HepG2 (cell line): ENCODE measurements around the gene CLDN19. TPM values are rescaled to one million over a fixed set of nuclear protein-coding genes. Genes with fewer than 3 reads are reported as not detected.

Experiments
- AFF4 ChIP-seq: sonication (generic); formaldehyde crosslinking; IDR thresholded peaks from 2 replicates; pipeline ENCODE4 v1.4.0; 2020; ENCODE audit warnings: missing genetic modification reagents
- ETV6 ChIP-seq: sonication (generic); formaldehyde crosslinking; conservative IDR thresholded peaks from 2 replicates; pipeline ENCODE4 v1.4.0; 2020; ENCODE audit warnings: missing genetic modification reagents
- LRRFIP1 ChIP-seq: sonication (generic); formaldehyde crosslinking; conservative IDR thresholded peaks from 2 replicates; pipeline ENCODE4 v1.4.0; 2020; ENCODE audit warnings: missing genetic modification reagents
- REST ChIP-seq, 2 experiments: IDR thresholded peaks; 2 replicates each; pipeline ENCODE4 v1.6.1; 2011 to 2012; ENCODE audit warnings: low read length in 2 of 2, borderline replicate concordance in 1 of 2, low read depth in 1 of 2, mild to moderate bottlenecking in 1 of 2, moderate library complexity in 1 of 2
- SNAI1 ChIP-seq: sonication (generic); formaldehyde crosslinking; IDR thresholded peaks from 2 replicates; pipeline ENCODE4 v1.5.0; 2020; ENCODE audit warnings: mild to moderate bottlenecking, missing genetic modification reagents, borderline replicate concordance
- SRY ChIP-seq: sonication (generic); formaldehyde crosslinking; IDR thresholded peaks from 2 replicates; pipeline ENCODE4 v1.8.0; 2022; ENCODE audit warnings: mild to moderate bottlenecking, missing genetic modification reagents
- STAT5B ChIP-seq: sonication (generic); formaldehyde crosslinking; IDR thresholded peaks from 2 replicates; pipeline ENCODE4 v1.4.0; 2020; ENCODE audit warnings: missing genetic modification reagents
- THAP7 ChIP-seq: sonication (generic); formaldehyde crosslinking; IDR thresholded peaks from 2 replicates; pipeline ENCODE4 v1.8.1; 2023; ENCODE audit warnings: mild to moderate bottlenecking, missing genetic modification reagents
- THAP8 ChIP-seq: sonication (generic); formaldehyde crosslinking; IDR thresholded peaks from 2 replicates; pipeline ENCODE4 v1.5.1; 2020; ENCODE audit warnings: missing genetic modification reagents, mild to moderate bottlenecking, borderline replicate concordance
- ZNF263 ChIP-seq: sonication (generic); formaldehyde crosslinking; IDR thresholded peaks from 2 replicates; pipeline ENCODE4 v1.4.0; 2020; ENCODE audit warnings: missing genetic modification reagents
- ZNF30 ChIP-seq: sonication (generic); formaldehyde crosslinking; IDR thresholded peaks from 2 replicates; pipeline ENCODE4 v1.5.0; 2020; ENCODE audit warnings: mild to moderate bottlenecking, missing genetic modification reagents
- polyA plus RNA-seq, 8 experiments: library from polyadenylated mRNA; depleted of rRNA in 3 of 8; stranded (reverse) in 7 of 8; unstranded in 1 of 8; fragments of >200 nt; fragmentation: Illumina TruSeq in 4 of 8; extraction: Trizol in 4 of 8; gene quantifications; 2 replicates each; pipeline versions ENCODE4 v1.2.1 to v1.2.3, GENCODE V29; 2011 to 2016; ENCODE audit warnings: low read depth in 4 of 8, missing spikeins in 1 of 8, mixed read lengths in 1 of 8; ENCODE audit not compliant: insufficient read depth in 1 of 8
- total RNA-seq, 5 experiments: library from RNA; depleted of rRNA; stranded (reverse); fragments of >200 nt; fragmentation: Illumina TruSeq; extraction: Trizol; gene quantifications; 2 replicates each; pipeline ENCODE4 v1.2.3, GENCODE V29; 2016; ENCODE audit warnings: low read depth in 1 of 5
- TF ChIP-seq, protein P1 (sequence below): sonication (generic); formaldehyde crosslinking; IDR thresholded peaks from 2 replicates; pipeline ENCODE4 v1.5.0; 2020; ENCODE audit warnings: missing genetic modification reagents
- TF ChIP-seq, protein P2 (sequence below): sonication (generic); formaldehyde crosslinking; IDR thresholded peaks from 2 replicates; pipeline ENCODE4 v1.8.1; 2023; ENCODE audit warnings: mild to moderate bottlenecking, missing genetic modification reagents

CLDN19 gene
- total and polyA plus RNA-seq, 2 of the 13 experiments (the other 11 are each of a cell fraction or from before 2014, with no cell fraction given), result 5.0 to 7.6 TPM

DNA sequence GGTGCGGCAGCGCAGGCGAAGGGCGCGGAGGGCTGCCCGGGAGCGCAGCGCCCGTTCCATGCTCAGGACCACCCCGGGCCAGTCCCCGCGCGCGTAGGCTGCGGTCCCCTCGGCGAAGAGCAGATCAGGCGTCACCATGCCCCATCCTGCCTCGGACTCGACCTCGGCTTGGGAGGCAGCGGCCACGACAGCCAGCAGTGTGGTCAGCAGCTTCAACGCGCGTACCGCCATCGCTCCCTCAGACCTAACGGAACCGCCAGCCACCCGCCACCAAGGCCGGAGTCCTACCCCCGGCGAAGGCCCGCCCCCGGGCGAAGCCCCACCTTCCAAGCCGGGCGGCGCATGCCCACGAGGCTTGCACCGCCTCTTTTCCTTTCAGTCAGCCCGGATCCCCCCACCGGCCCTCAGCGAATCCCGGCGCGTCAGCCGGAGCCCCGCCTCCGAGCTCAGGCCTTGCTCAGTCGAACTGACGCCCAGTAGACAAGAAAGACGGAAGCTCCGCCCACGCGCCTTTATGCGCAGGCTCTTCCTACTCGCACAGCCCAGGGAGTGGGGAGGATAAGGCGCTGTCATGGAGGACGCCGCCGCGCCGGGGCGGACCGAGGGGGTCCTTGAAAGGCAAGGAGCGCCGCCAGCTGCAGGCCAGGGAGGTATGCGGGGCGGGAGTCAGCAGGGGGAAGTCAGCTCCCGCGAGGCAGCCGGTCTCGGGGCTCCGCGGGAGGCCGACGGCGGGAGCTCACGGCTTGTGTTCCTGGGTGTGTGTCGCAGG lies 26.9 kb upstream of the CLDN19 start, which contains the start of the genes C1orf50 and P3H1 (continued):
- TF ChIP-seq, protein P1, sequence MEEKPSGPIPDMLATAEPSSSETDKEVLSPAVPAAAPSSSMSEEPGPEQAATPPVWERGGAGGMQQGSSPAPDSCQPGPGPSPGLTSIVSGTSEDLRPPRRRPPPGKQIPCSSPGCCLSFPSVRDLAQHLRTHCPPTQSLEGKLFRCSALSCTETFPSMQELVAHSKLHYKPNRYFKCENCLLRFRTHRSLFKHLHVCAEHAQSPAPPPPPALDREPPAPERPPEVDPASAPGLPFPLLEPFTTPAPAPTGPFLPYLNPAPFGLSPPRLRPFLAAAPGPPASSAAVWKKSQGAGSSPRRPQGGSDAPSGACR (CRISPR knock-in tag), result peak; percentile 90; the same call in 1 of the 2 replicates
- TF ChIP-seq, protein P2, sequence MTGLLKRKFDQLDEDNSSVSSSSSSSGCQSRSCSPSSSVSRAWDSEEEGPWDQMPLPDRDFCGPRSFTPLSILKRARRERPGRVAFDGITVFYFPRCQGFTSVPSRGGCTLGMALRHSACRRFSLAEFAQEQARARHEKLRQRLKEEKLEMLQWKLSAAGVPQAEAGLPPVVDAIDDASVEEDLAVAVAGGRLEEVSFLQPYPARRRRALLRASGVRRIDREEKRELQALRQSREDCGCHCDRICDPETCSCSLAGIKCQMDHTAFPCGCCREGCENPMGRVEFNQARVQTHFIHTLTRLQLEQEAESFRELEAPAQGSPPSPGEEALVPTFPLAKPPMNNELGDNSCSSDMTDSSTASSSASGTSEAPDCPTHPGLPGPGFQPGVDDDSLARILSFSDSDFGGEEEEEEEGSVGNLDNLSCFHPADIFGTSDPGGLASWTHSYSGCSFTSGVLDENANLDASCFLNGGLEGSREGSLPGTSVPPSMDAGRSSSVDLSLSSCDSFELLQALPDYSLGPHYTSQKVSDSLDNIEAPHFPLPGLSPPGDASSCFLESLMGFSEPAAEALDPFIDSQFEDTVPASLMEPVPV (CRISPR knock-in tag), result no peak; the same call in 1 of the 2 replicates
- TF ChIP-seq THAP8 (CRISPR knock-in tag), result no peak
- no peak for TF ChIP-seq LRRFIP1 (CRISPR knock-in tag)
- TF ChIP-seq ETV6 (CRISPR knock-in tag), result 0 out of 2 replicates have a peak, but pooled peaks have one; percentile 80
- peak; percentile 29; the same call in 1 of the 2 replicates for TF ChIP-seq ZNF263 (CRISPR knock-in tag)
- peak; percentile 66; the same call in 1 of the 2 replicates for TF ChIP-seq SNAI1 (CRISPR knock-in tag)
- 0 out of 4 replicates have a peak, but pooled peaks of 1 of the 2 experiments have one; percentile 8 for TF ChIP-seq REST (IDR thresholded peaks at IDR 0.05; ENCODE audit: borderline replicate concordance in 1 of 2, low read depth in 1 of 2, low read length in 2 of 2)
- peak; percentile 48 for TF ChIP-seq SRY (CRISPR knock-in tag)
- TF ChIP-seq STAT5B, result no peak
- no peak for TF ChIP-seq THAP7 (CRISPR knock-in tag)
- TF ChIP-seq ZNF30, result no peak
- no peak for TF ChIP-seq AFF4 (CRISPR knock-in tag)
